Mesenchymal stem cell (in vitro differentiated cells and primary cell): ENCODE results near the gene FCN3.
"Not testable (repeated sequence)": the region's sequence is repeated elsewhere in the genome, so short reads cannot be mapped to it uniquely, and the experiment has no call there.

Source experiments
- DNase-seq: peaks from one replicate; pipeline ENCODE4 v3.0.0-alpha.2; 2013
- H2AFZ ChIP-seq: one replicate; pipeline ENCODE4 v1.6.1; 2013; ENCODE audit warnings: low read depth, mild to moderate bottlenecking, control low read depth, inconsistent platforms, low read length, moderate library complexity
- H2AK5ac ChIP-seq: 2 replicates; pipeline ENCODE4 v1.6.1; 2013; ENCODE audit warnings: low read length, moderate library complexity, mild to moderate bottlenecking, inconsistent platforms; ENCODE audit not compliant: severe bottlenecking
- H2BK120ac ChIP-seq: one replicate; pipeline ENCODE4 v1.6.1; 2013; ENCODE audit warnings: low read depth, mild to moderate bottlenecking, inconsistent platforms, low read length, moderate library complexity
- H2BK12ac ChIP-seq, 2 experiments: one replicate each; pipeline ENCODE4 v1.6.1; 2013; ENCODE audit warnings: inconsistent platforms in 2 of 2, low read length in 2 of 2, mild to moderate bottlenecking in 2 of 2, moderate library complexity in 2 of 2, control low read depth in 1 of 2
- H2BK15ac ChIP-seq: one replicate; pipeline ENCODE4 v1.6.1; 2013; ENCODE audit warnings: mild to moderate bottlenecking, low read depth, inconsistent platforms; ENCODE audit not compliant: poor library complexity, severe bottlenecking
- H2BK5ac ChIP-seq: 2 replicates; pipeline ENCODE4 v1.6.1; 2013; ENCODE audit warnings: low read depth, mild to moderate bottlenecking, low read length, control low read depth, inconsistent platforms; ENCODE audit not compliant: poor library complexity, severe bottlenecking
- H3K14ac ChIP-seq, 2 experiments: one replicate each; pipeline ENCODE4 v1.6.1; 2013; ENCODE audit warnings: inconsistent platforms in 2 of 2, low read length in 2 of 2, control low read depth in 1 of 2, mild to moderate bottlenecking in 1 of 2, moderate library complexity in 1 of 2
- H3K18ac ChIP-seq, 2 experiments: one replicate each; pipeline ENCODE4 v1.6.1; 2013; ENCODE audit warnings: inconsistent platforms in 2 of 2, low read length in 2 of 2, control low read depth in 1 of 2, low read depth in 1 of 2, mild to moderate bottlenecking in 1 of 2
- H3K23ac ChIP-seq, 2 experiments: one replicate each; pipeline ENCODE4 v1.6.1; 2013; ENCODE audit warnings: inconsistent platforms in 2 of 2, low read length in 2 of 2, mild to moderate bottlenecking in 2 of 2, moderate library complexity in 2 of 2, control low read depth in 1 of 2
- H3K27ac ChIP-seq: 2 replicates; pipeline ENCODE4 v1.5.1; 2013; ENCODE audit warnings: mild to moderate bottlenecking, moderate library complexity, low read length, control low read depth, inconsistent platforms; ENCODE audit not compliant: poor library complexity, severe bottlenecking
- H3K27me3 ChIP-seq, 2 experiments: 2 replicates each; pipeline versions ENCODE4 v1.6.1 to v1.7.0; 2013; ENCODE audit warnings: low read length in 2 of 2, mild to moderate bottlenecking in 2 of 2, moderate library complexity in 2 of 2, control low read depth in 1 of 2, inconsistent platforms in 1 of 2; ENCODE audit not compliant: control insufficient read depth in 1 of 2, insufficient read depth in 1 of 2
- H3K36me3 ChIP-seq, 2 experiments: 2 replicates each; pipeline versions ENCODE4 v1.6.1 to v1.7.0; 2013; ENCODE audit warnings: low read length in 2 of 2, control low read depth in 1 of 2, inconsistent platforms in 1 of 2, low read depth in 1 of 2, mild to moderate bottlenecking in 1 of 2; ENCODE audit not compliant: insufficient read depth in 2 of 2, control insufficient read depth in 1 of 2
- H3K4ac ChIP-seq, 2 experiments: one replicate each; pipeline ENCODE4 v1.6.1; 2013; ENCODE audit warnings: inconsistent platforms in 2 of 2, low read length in 2 of 2, mild to moderate bottlenecking in 2 of 2, moderate library complexity in 2 of 2, control low read depth in 1 of 2, low read depth in 1 of 2
- H3K4me1 ChIP-seq: 2 replicates; pipeline ENCODE4 v1.6.1; 2013; ENCODE audit warnings: low read depth, low read length, control low read depth; ENCODE audit not compliant: control insufficient read depth, insufficient read depth
- H3K4me2 ChIP-seq: 2 replicates; pipeline ENCODE4 v1.6.1; 2013; ENCODE audit warnings: low read length, mild to moderate bottlenecking, inconsistent platforms; ENCODE audit not compliant: poor library complexity, severe bottlenecking
- H3K4me3 ChIP-seq, 2 experiments: 2 replicates each; pipeline versions ENCODE4 v1.5.1 to v1.7.0; 2013; ENCODE audit warnings: low read length in 2 of 2, mild to moderate bottlenecking in 2 of 2, control low read depth in 1 of 2, low read depth in 1 of 2; ENCODE audit not compliant: insufficient read depth in 1 of 2
- H3K79me1 ChIP-seq: replicated peaks from 2 replicates; pipeline ENCODE4 v1.6.1; 2013; ENCODE audit warnings: mild to moderate bottlenecking, control low read depth, low read length, inconsistent platforms; ENCODE audit not compliant: poor library complexity, severe bottlenecking
- H3K9ac ChIP-seq: 2 replicates; pipeline ENCODE4 v1.7.0; 2013; ENCODE audit warnings: mild to moderate bottlenecking, low read length, moderate library complexity
- H3K9me3 ChIP-seq: 2 replicates; pipeline ENCODE4 v1.7.0; 2013; ENCODE audit warnings: mild to moderate bottlenecking, low read length; ENCODE audit not compliant: control insufficient read depth
- H4K8ac ChIP-seq: one replicate; pipeline ENCODE4 v1.6.1; 2013; ENCODE audit warnings: inconsistent platforms, mild to moderate bottlenecking, low read length, moderate library complexity
- H4K91ac ChIP-seq: one replicate; pipeline ENCODE4 v1.6.1; 2013; ENCODE audit warnings: mild to moderate bottlenecking, low read length, inconsistent platforms
- WGBS: methylation state at CpG from one replicate; pipeline ENCODE4 v1.1.7; 2013; ENCODE audit warnings: mixed read lengths; 5-methylcytosine and 5-hydroxymethylcytosine counted together

The FCN3 gene

DNA sequence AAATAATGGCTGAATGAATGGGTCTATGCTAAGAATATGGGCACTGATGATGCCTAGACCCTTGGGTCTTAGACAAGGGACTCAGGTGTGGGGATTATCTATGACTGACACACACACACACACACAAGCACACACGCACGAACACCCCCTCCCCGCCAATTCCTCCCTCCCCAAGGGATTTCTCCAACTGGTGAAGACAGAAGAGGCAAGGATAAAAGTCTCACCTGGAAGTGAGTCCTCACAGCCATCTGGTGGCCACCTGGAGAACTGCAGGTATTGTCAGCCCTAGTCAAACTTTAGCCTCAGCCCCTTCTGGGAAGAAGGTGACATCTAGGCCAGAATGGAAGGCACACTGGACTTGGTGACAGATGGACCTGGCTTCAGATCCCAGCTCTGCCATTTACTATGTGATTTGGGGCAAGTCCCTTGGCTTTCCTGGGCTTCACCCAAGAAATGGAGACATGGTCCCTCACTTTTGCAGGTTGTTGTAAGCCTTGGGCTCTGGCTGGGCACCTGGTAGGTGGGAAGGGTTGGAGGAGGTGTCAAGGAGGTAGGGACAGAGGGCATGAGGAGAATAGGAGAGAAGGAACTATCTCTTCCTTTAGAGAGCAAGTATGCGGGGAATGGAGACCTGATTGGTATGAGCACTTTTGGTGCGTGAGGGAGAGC lies 13.8 kb upstream of the FCN3 start:
- H3K4me3 ChIP-seq, result no peak overlapping the region
- no peak overlapping the region for H3K4ac ChIP-seq
- peaks cover 16% of the 10 kb centered on the region for H3K4me1 ChIP-seq
- peak; percentile 52 for DNase-seq
- H3K36me3 ChIP-seq, result no peaks in the 10 kb centered on the region
- H2BK12ac ChIP-seq, result no peak overlapping the region
- no peak overlapping the region for H3K23ac ChIP-seq
- H3K9ac ChIP-seq, result no peak overlapping the region
- no peak overlapping the region for H2BK15ac ChIP-seq
- H3K27ac ChIP-seq, result no peak overlapping the region
- H3K79me1 ChIP-seq, result peaks cover 3% of the 10 kb centered on the region
- no peak overlapping the region for H3K4me2 ChIP-seq
- H3K9me3 ChIP-seq, result no peaks in the 10 kb centered on the region
- no peak overlapping the region for H2BK120ac ChIP-seq
- peaks cover 8 to 10% of the 10 kb centered on the region in 2 experiments for H3K27me3 ChIP-seq
- no peak overlapping the region for H4K8ac ChIP-seq
- no peak overlapping the region for H3K18ac ChIP-seq
- H2BK5ac ChIP-seq, result no peak overlapping the region
- no peak overlapping the region for H2AK5ac ChIP-seq
- WGBS, result 41% methylated on average over 5 of the region's 5 CpGs
- H2AFZ ChIP-seq, result no peak overlapping the region
- no peak overlapping the region for H4K91ac ChIP-seq
- H3K14ac ChIP-seq, result no peak overlapping the region

DNA sequence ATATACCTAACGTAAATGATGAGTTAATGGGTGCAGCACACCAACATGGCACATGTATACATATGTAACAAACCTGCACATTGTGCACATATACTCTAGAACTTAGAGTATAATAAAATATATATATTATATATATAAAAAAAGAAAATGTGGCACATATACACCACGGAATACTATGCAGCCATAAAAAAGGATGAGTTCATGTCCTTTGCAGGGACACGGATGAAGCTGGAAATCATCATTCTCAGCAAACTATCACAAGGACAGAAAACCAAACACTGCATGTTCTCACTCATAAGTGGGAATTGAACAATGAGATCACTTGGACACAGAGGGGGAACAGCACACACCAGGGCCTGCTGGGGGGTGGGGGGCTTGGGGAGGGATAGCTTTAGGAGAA lies 10.2 kb upstream of the FCN3 start:
- H3K4me2 ChIP-seq, H3K27ac ChIP-seq: not testable (repeated sequence)
- WGBS, result 90% methylated on average over 2 of the region's 3 CpGs

DNA sequence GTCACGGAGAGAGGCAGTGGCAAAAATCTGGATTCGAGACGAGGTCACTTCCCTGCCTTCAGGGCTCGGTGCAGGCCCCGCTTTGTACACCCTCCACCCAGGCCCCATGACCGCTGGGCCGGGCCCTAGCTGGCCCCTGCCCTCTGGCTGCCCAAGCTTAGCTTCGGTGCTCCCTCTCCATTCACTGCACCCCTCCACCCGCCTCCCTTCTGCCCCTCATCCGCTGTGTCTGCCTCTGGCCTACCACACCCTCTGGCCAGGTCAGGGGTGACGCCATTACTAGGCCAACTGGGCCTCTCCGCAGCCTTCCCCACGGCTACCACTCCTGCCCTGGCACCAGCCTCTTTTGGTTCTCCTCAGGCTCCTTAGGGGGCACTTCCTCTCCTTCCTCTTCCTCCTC lies 9.0 kb upstream of the FCN3 start:
- H3K36me3 ChIP-seq, result no peaks in the 10 kb centered on the region
- H2BK5ac ChIP-seq, result no peak overlapping the region
- H3K27ac ChIP-seq, result no peak overlapping the region
- no peak overlapping the region for H2BK120ac ChIP-seq
- H3K18ac ChIP-seq, result no peak overlapping the region
- no peak overlapping the region for H3K9ac ChIP-seq
- H3K4me2 ChIP-seq, result no peak overlapping the region
- DNase-seq, result no peak
- H3K9me3 ChIP-seq, result no peaks in the 10 kb centered on the region
- H4K8ac ChIP-seq, result no peak overlapping the region
- no peak overlapping the region for H2AFZ ChIP-seq
- H3K23ac ChIP-seq, result no peak overlapping the region
- H2AK5ac ChIP-seq, result no peak overlapping the region
- no peak overlapping the region for H2BK15ac ChIP-seq
- H4K91ac ChIP-seq, result no peak overlapping the region
- WGBS, result 93% methylated on average over 13 of the region's 13 CpGs
- H2BK12ac ChIP-seq, result no peak overlapping the region
- no peak overlapping the region for H3K14ac ChIP-seq
- H3K79me1 ChIP-seq, result no peaks in the 10 kb centered on the region
- H3K27me3 ChIP-seq, result peaks cover 22 to 27% of the 10 kb centered on the region in 2 experiments
- H3K4me1 ChIP-seq, result peaks cover 4% of the 10 kb centered on the region
- no peak overlapping the region for H3K4ac ChIP-seq
- H3K4me3 ChIP-seq, result no peak overlapping the region

More for the DNA sequence above, 10.2 kb upstream of the FCN3 start:
- H4K91ac ChIP-seq, H4K8ac ChIP-seq, H3K14ac ChIP-seq, H2BK5ac ChIP-seq, H2BK12ac ChIP-seq, H3K23ac ChIP-seq, H3K36me3 ChIP-seq, H3K9me3 ChIP-seq, DNase-seq, H2AK5ac ChIP-seq, H3K4me3 ChIP-seq, H2BK120ac ChIP-seq, H2AFZ ChIP-seq, H3K4ac ChIP-seq, H3K18ac ChIP-seq, H3K9ac ChIP-seq, H2BK15ac ChIP-seq, H3K4me1 ChIP-seq, H3K79me1 ChIP-seq: not testable (repeated sequence)
- H3K27me3 ChIP-seq, result peaks cover 19 to 27% of the 10 kb centered on the region in 2 experiments

DNA sequence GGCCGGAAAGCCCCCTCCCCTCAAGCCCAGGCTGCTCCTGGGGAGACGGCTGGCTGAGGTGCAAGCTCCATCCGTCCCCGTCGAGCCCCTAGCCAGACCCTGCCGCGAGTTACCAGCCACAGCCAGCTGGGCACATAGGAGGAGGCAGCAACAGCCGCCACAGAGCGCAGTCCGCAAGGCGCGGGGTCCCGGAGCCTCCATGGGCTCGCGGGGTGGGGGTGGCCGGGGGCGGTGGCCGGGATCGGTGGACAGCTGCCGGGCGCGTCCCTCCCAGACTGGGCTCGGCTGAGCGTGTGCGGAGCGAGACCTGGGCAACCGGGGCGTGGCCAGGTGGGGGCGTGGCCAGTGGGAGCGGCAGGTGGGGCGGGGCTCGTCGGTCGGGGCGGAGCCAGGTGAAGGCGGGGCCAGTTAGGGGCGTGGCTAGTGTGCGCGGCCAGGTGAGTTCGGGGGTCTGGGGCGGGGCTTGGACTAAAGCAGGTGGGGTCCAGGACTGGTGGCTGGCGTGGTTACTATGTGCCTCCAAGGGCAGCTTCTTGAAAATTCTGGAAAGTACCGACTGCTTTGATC lies 8.5 kb upstream of the FCN3 start, which contains the start of gene CD164L2:
CD164L2 (minus strand) TSS at position 295 of the 567 bp plus-strand sequence; CDS start at position 201, 94 bp downstream.
- H3K23ac ChIP-seq, result no peak within 1 kb of the TSS
- no peak within 1 kb of the TSS for H2BK12ac ChIP-seq
- no peaks in the 10 kb centered on the region for H3K79me1 ChIP-seq
- no peak within 1 kb of the TSS for H4K8ac ChIP-seq
- H3K4me2 ChIP-seq, result no peak within 1 kb of the TSS
- no peak for DNase-seq
- H3K9ac ChIP-seq, result no peak within 1 kb of the TSS
- H2BK120ac ChIP-seq, result no peak within 1 kb of the TSS
- H3K27me3 ChIP-seq, result peaks cover 22 to 27% of the 10 kb centered on the region in 2 experiments
- no peak within 1 kb of the TSS for H3K4me3 ChIP-seq
- no peaks in the 10 kb centered on the region for H3K36me3 ChIP-seq
- no peaks in the 10 kb centered on the region for H3K9me3 ChIP-seq
- H2AFZ ChIP-seq, result no peak within 1 kb of the TSS
- H3K4me1 ChIP-seq, result peaks cover 4% of the 10 kb centered on the region
- no peak within 1 kb of the TSS for H2AK5ac ChIP-seq
- no peak within 1 kb of the TSS for H2BK15ac ChIP-seq
- no peak within 1 kb of the TSS for H4K91ac ChIP-seq
- 17% methylated on average over 38 of the region's 43 CpGs for WGBS
- no peak within 1 kb of the TSS for H3K14ac ChIP-seq
- H2BK5ac ChIP-seq, result no peak within 1 kb of the TSS
- H3K4ac ChIP-seq, result no peak within 1 kb of the TSS
- no peak within 1 kb of the TSS for H3K18ac ChIP-seq
- H3K27ac ChIP-seq, result no peak within 1 kb of the TSS
